Measurements from ENCODE around the gene GPR18.

GPR18 gene

GRCh38 chr13:99207511-99207910, 50.7 kb downstream of the GPR18 start:
- no peak for FAIRE-seq

GRCh38 chr13:99206873-99207272, 51.3 kb downstream of the GPR18 start:
- no peak for FAIRE-seq

GRCh38 chr13:99206226-99206625, 52.0 kb downstream of the GPR18 start:
- FAIRE-seq = no peak

- no peak for FAIRE-seq
These were observed 52.5 kb downstream of the GPR18 start for GRCh38 chr13:99205621-99206220.

All from colon (tissue), 2 donors.